Mesenchymal stem cell (in vitro differentiated cells and primary cell): ENCODE results near the gene MAN1A1.
A peak's percentile ranks its signal among the peaks of the same experiment; 100 is the strongest.

ENCODE experiments used
- DNase-seq: peaks from one replicate; pipeline ENCODE4 v3.0.0-alpha.2; 2013
- H2AFZ ChIP-seq: one replicate; pipeline ENCODE4 v1.6.1; 2013; ENCODE audit warnings: low read depth, mild to moderate bottlenecking, control low read depth, inconsistent platforms, low read length, moderate library complexity
- H2AK5ac ChIP-seq: 2 replicates; pipeline ENCODE4 v1.6.1; 2013; ENCODE audit warnings: low read length, moderate library complexity, mild to moderate bottlenecking, inconsistent platforms; ENCODE audit not compliant: severe bottlenecking
- H2BK120ac ChIP-seq: one replicate; pipeline ENCODE4 v1.6.1; 2013; ENCODE audit warnings: low read depth, mild to moderate bottlenecking, inconsistent platforms, low read length, moderate library complexity
- H2BK12ac ChIP-seq, 2 experiments: one replicate each; pipeline ENCODE4 v1.6.1; 2013; ENCODE audit warnings: inconsistent platforms in 2 of 2, low read length in 2 of 2, mild to moderate bottlenecking in 2 of 2, moderate library complexity in 2 of 2, control low read depth in 1 of 2
- H2BK15ac ChIP-seq: one replicate; pipeline ENCODE4 v1.6.1; 2013; ENCODE audit warnings: mild to moderate bottlenecking, low read depth, inconsistent platforms; ENCODE audit not compliant: poor library complexity, severe bottlenecking
- H2BK5ac ChIP-seq: 2 replicates; pipeline ENCODE4 v1.6.1; 2013; ENCODE audit warnings: low read depth, mild to moderate bottlenecking, low read length, control low read depth, inconsistent platforms; ENCODE audit not compliant: poor library complexity, severe bottlenecking
- H3K14ac ChIP-seq, 2 experiments: one replicate each; pipeline ENCODE4 v1.6.1; 2013; ENCODE audit warnings: inconsistent platforms in 2 of 2, low read length in 2 of 2, control low read depth in 1 of 2, mild to moderate bottlenecking in 1 of 2, moderate library complexity in 1 of 2
- H3K18ac ChIP-seq, 2 experiments: one replicate each; pipeline ENCODE4 v1.6.1; 2013; ENCODE audit warnings: inconsistent platforms in 2 of 2, low read length in 2 of 2, control low read depth in 1 of 2, low read depth in 1 of 2, mild to moderate bottlenecking in 1 of 2
- H3K23ac ChIP-seq, 2 experiments: one replicate each; pipeline ENCODE4 v1.6.1; 2013; ENCODE audit warnings: inconsistent platforms in 2 of 2, low read length in 2 of 2, mild to moderate bottlenecking in 2 of 2, moderate library complexity in 2 of 2, control low read depth in 1 of 2
- H3K27ac ChIP-seq: 2 replicates; pipeline ENCODE4 v1.5.1; 2013; ENCODE audit warnings: mild to moderate bottlenecking, moderate library complexity, low read length, control low read depth, inconsistent platforms; ENCODE audit not compliant: poor library complexity, severe bottlenecking
- H3K27me3 ChIP-seq, 2 experiments: 2 replicates each; pipeline versions ENCODE4 v1.6.1 to v1.7.0; 2013; ENCODE audit warnings: low read length in 2 of 2, mild to moderate bottlenecking in 2 of 2, moderate library complexity in 2 of 2, control low read depth in 1 of 2, inconsistent platforms in 1 of 2; ENCODE audit not compliant: control insufficient read depth in 1 of 2, insufficient read depth in 1 of 2
- H3K36me3 ChIP-seq, 2 experiments: 2 replicates each; pipeline versions ENCODE4 v1.6.1 to v1.7.0; 2013; ENCODE audit warnings: low read length in 2 of 2, control low read depth in 1 of 2, inconsistent platforms in 1 of 2, low read depth in 1 of 2, mild to moderate bottlenecking in 1 of 2; ENCODE audit not compliant: insufficient read depth in 2 of 2, control insufficient read depth in 1 of 2
- H3K4ac ChIP-seq, 2 experiments: one replicate each; pipeline ENCODE4 v1.6.1; 2013; ENCODE audit warnings: inconsistent platforms in 2 of 2, low read length in 2 of 2, mild to moderate bottlenecking in 2 of 2, moderate library complexity in 2 of 2, control low read depth in 1 of 2, low read depth in 1 of 2
- H3K4me1 ChIP-seq: 2 replicates; pipeline ENCODE4 v1.6.1; 2013; ENCODE audit warnings: low read depth, low read length, control low read depth; ENCODE audit not compliant: control insufficient read depth, insufficient read depth
- H3K4me2 ChIP-seq: 2 replicates; pipeline ENCODE4 v1.6.1; 2013; ENCODE audit warnings: low read length, mild to moderate bottlenecking, inconsistent platforms; ENCODE audit not compliant: poor library complexity, severe bottlenecking
- H3K4me3 ChIP-seq, 2 experiments: 2 replicates each; pipeline versions ENCODE4 v1.5.1 to v1.7.0; 2013; ENCODE audit warnings: low read length in 2 of 2, mild to moderate bottlenecking in 2 of 2, control low read depth in 1 of 2, low read depth in 1 of 2; ENCODE audit not compliant: insufficient read depth in 1 of 2
- H3K79me1 ChIP-seq: replicated peaks from 2 replicates; pipeline ENCODE4 v1.6.1; 2013; ENCODE audit warnings: mild to moderate bottlenecking, control low read depth, low read length, inconsistent platforms; ENCODE audit not compliant: poor library complexity, severe bottlenecking
- H3K9ac ChIP-seq: 2 replicates; pipeline ENCODE4 v1.7.0; 2013; ENCODE audit warnings: mild to moderate bottlenecking, low read length, moderate library complexity
- H3K9me3 ChIP-seq: 2 replicates; pipeline ENCODE4 v1.7.0; 2013; ENCODE audit warnings: mild to moderate bottlenecking, low read length; ENCODE audit not compliant: control insufficient read depth
- H4K8ac ChIP-seq: one replicate; pipeline ENCODE4 v1.6.1; 2013; ENCODE audit warnings: inconsistent platforms, mild to moderate bottlenecking, low read length, moderate library complexity
- H4K91ac ChIP-seq: one replicate; pipeline ENCODE4 v1.6.1; 2013; ENCODE audit warnings: mild to moderate bottlenecking, low read length, inconsistent platforms
- WGBS: methylation state at CpG from one replicate; pipeline ENCODE4 v1.1.7; 2013; ENCODE audit warnings: mixed read lengths; 5-methylcytosine and 5-hydroxymethylcytosine counted together

MAN1A1 gene

GRCh38 chr6:119340796-119341487, 8.6 kb downstream of the MAN1A1 start:
- Histone ChIP-seq H2BK15ac (no peak overlapping the region), H3K14ac (peak overlapping the region in 1 of 2 experiments; percentile 68), H2AK5ac (no peak overlapping the region), H3K23ac (no peak overlapping the region), H3K4me3 (peak overlapping the region in 1 of 2 experiments; percentile 6), H3K27me3 (no peaks in the 10 kb centered on the region), H3K4me1 (no peaks in the 10 kb centered on the region), H2BK120ac (peak overlapping the region; percentile 12), H3K79me1 (peaks cover 23% of the 10 kb centered on the region), H3K4ac (peak overlapping the region in 1 of 2 experiments; percentile 6), H3K9me3 (no peaks in the 10 kb centered on the region), H4K8ac (peak overlapping the region; percentile 47), H2BK5ac (no peak overlapping the region), H4K91ac (peak overlapping the region; percentile 9), H3K4me2 (no peak overlapping the region), H3K27ac (no peak overlapping the region), H3K36me3 (peaks cover 0 to 85% of the 10 kb centered on the region in 2 experiments), H2AFZ (no peak overlapping the region), H3K9ac (peak overlapping the region; percentile 10), H3K18ac (peak overlapping the region in 1 of 2 experiments; percentile 92), H2BK12ac (no peak overlapping the region)
- WGBS: 20% methylated on average over 6 of the region's 8 CpGs
- peak; percentile 24 for DNase-seq

DNA sequence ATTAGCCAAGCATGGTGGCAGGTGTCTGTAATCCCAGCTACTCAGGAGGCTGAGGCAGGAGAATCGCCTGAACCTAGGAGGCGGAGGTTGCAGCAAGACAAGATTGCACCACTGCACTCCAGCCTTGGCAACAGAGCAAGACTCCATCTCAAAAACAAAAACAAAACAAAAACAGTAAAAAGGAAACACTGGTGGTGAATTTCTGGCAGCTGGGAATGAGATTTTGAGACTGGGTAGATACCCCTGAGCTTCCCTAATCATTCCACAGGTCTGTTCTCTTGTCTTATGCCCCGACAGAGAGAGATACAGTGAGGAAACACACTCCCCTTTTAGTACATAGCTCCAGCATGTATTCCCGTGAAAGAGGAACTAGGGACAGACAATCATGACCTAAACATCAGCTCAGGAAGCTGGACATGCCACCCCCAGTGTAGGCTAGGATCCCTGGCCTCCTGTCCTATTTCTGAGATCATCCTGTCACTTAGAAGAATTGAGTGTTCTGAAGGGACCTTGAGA, 9.6 kb downstream of the MAN1A1 start:
- 86% methylated on average over 4 of the region's 4 CpGs for WGBS
- H3K9ac ChIP-seq: no peak overlapping the region
- no peak overlapping the region for H2AK5ac ChIP-seq
- DNase-seq: peak; percentile 13
- H3K4me2 ChIP-seq: no peak overlapping the region
- no peak overlapping the region for H3K4ac ChIP-seq
- no peak overlapping the region for H3K23ac ChIP-seq
- H3K4me3 ChIP-seq: no peak overlapping the region
- no peaks in the 10 kb centered on the region for H3K9me3 ChIP-seq
- peak overlapping the region in 1 of 2 experiments; percentile 11 for H2BK12ac ChIP-seq
- H2BK120ac ChIP-seq: no peak overlapping the region
- no peak overlapping the region for H2BK15ac ChIP-seq
- H3K18ac ChIP-seq: peak overlapping the region in 1 of 2 experiments; percentile 38
- H4K8ac ChIP-seq: no peak overlapping the region
- H3K79me1 ChIP-seq: peaks cover 23% of the 10 kb centered on the region
- H2AFZ ChIP-seq: no peak overlapping the region
- no peak overlapping the region for H3K27ac ChIP-seq
- H3K14ac ChIP-seq: no peak overlapping the region
- H2BK5ac ChIP-seq: no peak overlapping the region
- H3K36me3 ChIP-seq: peaks cover 0 to 83% of the 10 kb centered on the region in 2 experiments
- no peaks in the 10 kb centered on the region for H3K4me1 ChIP-seq
- H4K91ac ChIP-seq: no peak overlapping the region
- no peaks in the 10 kb centered on the region for H3K27me3 ChIP-seq

GRCh38 chr6:119337762-119338161, 11.8 kb downstream of the MAN1A1 start:
- no peak overlapping the region for H3K4me2 ChIP-seq
- peaks cover 0 to 68% of the 10 kb centered on the region in 2 experiments for H3K36me3 ChIP-seq
- H2BK120ac ChIP-seq: no peak overlapping the region
- DNase-seq: no peak
- H2AFZ ChIP-seq: no peak overlapping the region
- no peaks in the 10 kb centered on the region for H3K4me1 ChIP-seq
- no peak overlapping the region for H3K23ac ChIP-seq
- no peak overlapping the region for H2BK15ac ChIP-seq
- H2BK12ac ChIP-seq: no peak overlapping the region
- no peak overlapping the region for H3K18ac ChIP-seq
- no peak overlapping the region for H4K91ac ChIP-seq
- no peak overlapping the region for H2BK5ac ChIP-seq
- H3K27me3 ChIP-seq: no peaks in the 10 kb centered on the region
- H3K79me1 ChIP-seq: peaks cover 24% of the 10 kb centered on the region
- WGBS: no CpG with 5 or more reads among the region's 1 CpG
- H4K8ac ChIP-seq: no peak overlapping the region
- H3K4me3 ChIP-seq: no peak overlapping the region
- H2AK5ac ChIP-seq: no peak overlapping the region
- H3K27ac ChIP-seq: no peak overlapping the region
- H3K4ac ChIP-seq: no peak overlapping the region
- no peak overlapping the region for H3K14ac ChIP-seq
- H3K9me3 ChIP-seq: no peaks in the 10 kb centered on the region
- H3K9ac ChIP-seq: no peak overlapping the region

- Histone ChIP-seq H3K4me1 (no peaks in the 10 kb centered on the region), H4K91ac (no peak overlapping the region), H2BK120ac (no peak overlapping the region), H3K4me3 (no peak overlapping the region), H2BK15ac (no peak overlapping the region), H2BK5ac (no peak overlapping the region), H3K4ac (no peak overlapping the region), H2BK12ac (no peak overlapping the region), H3K23ac (no peak overlapping the region), H3K4me2 (no peak overlapping the region), H3K9ac (no peak overlapping the region), H3K18ac (no peak overlapping the region), H2AK5ac (no peak overlapping the region), H3K14ac (no peak overlapping the region), H3K27ac (no peak overlapping the region), H3K79me1 (peaks cover 23% of the 10 kb centered on the region), H4K8ac (no peak overlapping the region), H2AFZ (no peak overlapping the region), H3K36me3 (peaks cover 0 to 64% of the 10 kb centered on the region in 2 experiments), H3K27me3 (no peaks in the 10 kb centered on the region), H3K9me3 (no peaks in the 10 kb centered on the region)
- 100% methylated on average over 3 of the region's 5 CpGs for WGBS
- DNase-seq: no peak
Observed at GRCh38 chr6:119337252-119337651, 12.3 kb downstream of the MAN1A1 start.
